Osteocyte (in vitro differentiated cells): ENCODE measurements around the gene MYOCOS. TPM values are rescaled to one million over a fixed set of nuclear protein-coding genes. Genes with fewer than 3 reads are reported as not detected.

Source experiments
- DNase-seq: peaks from one replicate; pipeline ENCODE4 v3.0.0; 2021; ENCODE audit warnings: mixed read lengths; ENCODE audit not compliant: unreplicated experiment; ENCODE audit errors: extremely low spot score
- H3K27ac Mint-ChIP-seq: one replicate; pipeline ENCODE4 v1.8.0; 2021; ENCODE audit warnings: mild to moderate bottlenecking, mixed read lengths; ENCODE audit not compliant: unreplicated experiment
- H3K27me3 Mint-ChIP-seq: one replicate; pipeline ENCODE4 v1.8.0; 2021; ENCODE audit warnings: mixed read lengths; ENCODE audit not compliant: unreplicated experiment
- H3K36me3 Mint-ChIP-seq: one replicate; pipeline ENCODE4 v1.8.0; 2021; ENCODE audit warnings: mixed read lengths; ENCODE audit not compliant: unreplicated experiment
- H3K4me1 Mint-ChIP-seq: one replicate; pipeline ENCODE4 v1.8.0; 2021; ENCODE audit warnings: mixed read lengths; ENCODE audit not compliant: unreplicated experiment
- H3K4me3 Mint-ChIP-seq: one replicate; pipeline ENCODE4 v1.8.0; 2021; ENCODE audit warnings: mild to moderate bottlenecking, moderate library complexity, mixed read lengths; ENCODE audit not compliant: unreplicated experiment
- H3K9me3 Mint-ChIP-seq: one replicate; pipeline ENCODE4 v1.8.0; 2021; ENCODE audit warnings: mixed read lengths; ENCODE audit not compliant: unreplicated experiment
- total RNA-seq: library from RNA; stranded (reverse); gene quantifications from 2 replicates; pipeline ENCODE4 v1.2.1, GENCODE V29; 2021
- TF ChIP-seq, protein P1 (sequence below): fragments of 200-600 bp; sonication (generic); IDR thresholded peaks from 2 replicates; pipeline ENCODE4 v1.5.0; 2021; ENCODE audit warnings: antibody characterized with exemption, mild to moderate bottlenecking, moderate library complexity

Gene MYOCOS
- total RNA-seq, 1 donor from 2014 or later, result not detected

DNA sequence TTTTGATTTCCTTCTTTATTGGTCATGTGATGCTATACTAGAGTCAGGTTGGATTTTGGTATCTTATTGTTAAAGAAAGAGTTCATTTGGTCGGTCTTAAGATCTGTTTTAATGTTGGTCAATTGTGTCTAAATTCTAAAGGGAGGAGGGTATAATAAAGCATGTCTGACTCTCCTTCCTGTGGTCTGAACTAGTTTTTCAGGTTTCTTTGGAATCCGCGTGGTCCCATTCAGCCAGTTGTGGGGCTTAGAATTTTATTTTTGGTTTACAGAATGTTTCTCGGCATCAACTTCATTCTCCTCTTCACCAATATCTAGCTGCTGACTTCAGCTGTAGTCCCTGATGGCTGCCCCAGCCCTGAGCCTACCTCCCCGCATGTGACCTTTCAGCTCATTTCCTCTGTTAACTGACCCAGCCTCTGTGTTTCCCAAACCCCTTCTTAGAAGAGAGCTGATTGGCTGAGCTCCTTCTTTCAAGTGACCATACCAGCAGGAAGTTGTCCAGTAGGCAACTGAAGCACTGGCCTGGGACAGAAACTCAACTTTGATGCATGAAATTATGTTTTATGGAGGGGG lies 39.1 kb downstream of the MYOCOS start:
- peaks cover 20% of the 10 kb centered on the region for H3K27me3 Mint-ChIP-seq
- DNase-seq, result no peak
- H3K27ac Mint-ChIP-seq, result no peak overlapping the region
- H3K9me3 Mint-ChIP-seq, result no peaks in the 10 kb centered on the region
- H3K4me3 Mint-ChIP-seq, result no peak overlapping the region
- no peaks in the 10 kb centered on the region for H3K36me3 Mint-ChIP-seq
- TF ChIP-seq, protein P1, sequence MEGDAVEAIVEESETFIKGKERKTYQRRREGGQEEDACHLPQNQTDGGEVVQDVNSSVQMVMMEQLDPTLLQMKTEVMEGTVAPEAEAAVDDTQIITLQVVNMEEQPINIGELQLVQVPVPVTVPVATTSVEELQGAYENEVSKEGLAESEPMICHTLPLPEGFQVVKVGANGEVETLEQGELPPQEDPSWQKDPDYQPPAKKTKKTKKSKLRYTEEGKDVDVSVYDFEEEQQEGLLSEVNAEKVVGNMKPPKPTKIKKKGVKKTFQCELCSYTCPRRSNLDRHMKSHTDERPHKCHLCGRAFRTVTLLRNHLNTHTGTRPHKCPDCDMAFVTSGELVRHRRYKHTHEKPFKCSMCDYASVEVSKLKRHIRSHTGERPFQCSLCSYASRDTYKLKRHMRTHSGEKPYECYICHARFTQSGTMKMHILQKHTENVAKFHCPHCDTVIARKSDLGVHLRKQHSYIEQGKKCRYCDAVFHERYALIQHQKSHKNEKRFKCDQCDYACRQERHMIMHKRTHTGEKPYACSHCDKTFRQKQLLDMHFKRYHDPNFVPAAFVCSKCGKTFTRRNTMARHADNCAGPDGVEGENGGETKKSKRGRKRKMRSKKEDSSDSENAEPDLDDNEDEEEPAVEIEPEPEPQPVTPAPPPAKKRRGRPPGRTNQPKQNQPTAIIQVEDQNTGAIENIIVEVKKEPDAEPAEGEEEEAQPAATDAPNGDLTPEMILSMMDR, result no peak
- H3K4me1 Mint-ChIP-seq, result no peaks in the 10 kb centered on the region

DNA sequence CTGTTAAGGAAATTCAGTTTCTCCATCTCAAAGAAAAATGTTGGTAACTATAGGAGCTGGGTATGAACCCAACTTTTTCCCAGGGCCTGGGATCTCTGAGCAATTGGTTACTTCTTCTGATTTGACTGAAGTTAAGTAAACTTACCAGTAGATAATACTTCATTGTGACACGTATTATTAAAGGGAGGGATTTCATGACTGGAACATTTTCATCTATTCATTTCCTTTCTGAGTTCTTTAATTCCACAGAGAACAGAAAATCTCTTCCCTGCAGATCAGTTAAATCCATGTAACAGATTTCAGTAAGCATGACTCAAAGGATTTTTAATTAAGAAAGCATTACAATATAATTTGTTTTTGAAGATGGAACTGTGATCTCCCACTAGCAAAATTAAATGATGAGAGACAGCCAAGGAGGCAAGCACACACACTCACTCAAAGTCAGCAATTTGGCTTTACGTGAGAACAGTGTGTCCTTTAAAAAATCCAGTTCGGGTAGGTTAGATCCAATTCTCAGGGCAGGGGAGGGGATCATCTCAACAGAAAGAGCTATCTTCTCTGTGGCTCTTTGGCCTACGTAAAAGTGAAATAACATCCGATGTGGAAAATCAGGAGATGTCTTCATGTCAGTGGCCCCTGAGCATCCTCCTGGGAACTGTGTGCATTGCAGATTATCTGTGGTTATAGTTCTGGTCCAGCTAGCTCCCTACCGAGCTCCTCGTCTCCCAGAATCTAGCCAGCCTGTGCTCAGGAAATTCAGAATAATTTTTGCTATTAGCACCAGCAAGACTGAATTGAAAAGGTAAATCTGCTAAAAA lies 41.2 kb downstream of the MYOCOS start:
- DNase-seq, result no peak
- Mint-ChIP-seq H3K36me3 (no peaks in the 10 kb centered on the region), H3K4me3 (no peak overlapping the region), H3K27me3 (peaks cover 18% of the 10 kb centered on the region), H3K4me1 (no peaks in the 10 kb centered on the region), H3K9me3 (no peaks in the 10 kb centered on the region), H3K27ac (no peak overlapping the region)
- TF ChIP-seq, protein P1, result no peak

DNA sequence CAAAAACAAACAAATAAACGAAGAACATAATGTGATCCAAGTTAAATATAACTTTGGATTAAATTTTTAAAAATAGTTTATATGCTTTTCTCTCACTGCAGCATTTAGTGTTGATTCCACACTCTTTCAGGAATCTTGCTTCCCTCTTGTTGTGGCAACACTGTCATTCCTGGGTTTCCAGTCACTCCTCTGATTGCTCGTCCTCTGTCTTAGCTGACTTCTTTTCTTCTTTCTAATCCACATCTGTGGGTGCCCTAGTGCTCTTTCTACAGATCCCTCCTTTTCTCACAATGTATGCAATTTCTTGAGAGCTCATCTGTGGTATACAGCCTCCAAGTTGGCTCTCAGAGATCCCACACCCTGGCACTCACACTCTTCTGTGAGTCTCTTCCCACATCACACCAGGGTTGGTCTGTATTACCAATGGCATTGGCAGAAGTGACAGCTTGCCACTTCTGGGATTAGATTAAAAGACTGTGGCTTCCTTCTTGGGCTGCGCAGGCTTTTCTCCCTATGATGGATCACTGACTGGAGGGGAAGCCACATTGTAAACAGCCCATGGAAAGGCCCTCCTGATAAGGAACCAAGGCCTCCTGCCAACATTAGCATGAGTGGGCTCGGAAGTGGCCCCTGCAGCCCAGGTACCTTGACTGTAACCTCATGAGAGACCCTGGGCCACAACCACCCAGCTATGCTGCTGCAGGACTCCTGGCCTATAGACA lies 42.0 kb downstream of the MYOCOS start:
- Mint-ChIP-seq H3K4me3 (no peak overlapping the region), H3K4me1 (no peaks in the 10 kb centered on the region), H3K27ac (no peak overlapping the region)

DNA sequence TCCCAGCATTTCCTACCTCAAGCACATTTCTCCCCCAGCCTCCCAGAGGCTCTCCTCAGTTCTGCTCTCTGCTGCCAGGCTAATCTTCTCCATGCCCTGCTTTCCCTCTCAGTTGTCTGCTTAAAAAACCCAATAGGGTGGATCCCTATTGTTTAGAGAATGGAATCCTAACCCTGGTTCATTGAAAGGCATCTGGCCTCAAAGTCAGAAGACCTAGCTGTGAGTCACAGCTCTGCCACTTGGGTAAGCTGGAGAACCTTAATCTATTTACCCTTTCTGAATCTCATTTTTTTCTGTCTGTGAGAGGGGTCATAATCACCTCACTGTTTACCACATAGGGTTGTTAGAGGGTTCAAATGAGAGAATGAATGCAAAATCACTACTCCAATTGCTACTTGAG lies 42.9 kb downstream of the MYOCOS start:
- no peaks in the 10 kb centered on the region for H3K9me3 Mint-ChIP-seq
- no peak overlapping the region for H3K27ac Mint-ChIP-seq
- H3K27me3 Mint-ChIP-seq, result peaks cover 17% of the 10 kb centered on the region
- no peak overlapping the region for H3K4me3 Mint-ChIP-seq
- DNase-seq, result no peak
- TF ChIP-seq, protein P1, result no peak
- no peaks in the 10 kb centered on the region for H3K36me3 Mint-ChIP-seq
- H3K4me1 Mint-ChIP-seq, result no peaks in the 10 kb centered on the region

More for the DNA sequence above, 42.0 kb downstream of the MYOCOS start:
- no peaks in the 10 kb centered on the region for H3K36me3 Mint-ChIP-seq
- H3K9me3 Mint-ChIP-seq, result no peaks in the 10 kb centered on the region
- DNase-seq, result no peak
- TF ChIP-seq, protein P1, result no peak
- peaks cover 17% of the 10 kb centered on the region for H3K27me3 Mint-ChIP-seq
